ENCODE measurements around the gene CES2.
A peak's percentile ranks its signal among the peaks of the same experiment; 100 is the strongest.

CES2 gene

DNA sequence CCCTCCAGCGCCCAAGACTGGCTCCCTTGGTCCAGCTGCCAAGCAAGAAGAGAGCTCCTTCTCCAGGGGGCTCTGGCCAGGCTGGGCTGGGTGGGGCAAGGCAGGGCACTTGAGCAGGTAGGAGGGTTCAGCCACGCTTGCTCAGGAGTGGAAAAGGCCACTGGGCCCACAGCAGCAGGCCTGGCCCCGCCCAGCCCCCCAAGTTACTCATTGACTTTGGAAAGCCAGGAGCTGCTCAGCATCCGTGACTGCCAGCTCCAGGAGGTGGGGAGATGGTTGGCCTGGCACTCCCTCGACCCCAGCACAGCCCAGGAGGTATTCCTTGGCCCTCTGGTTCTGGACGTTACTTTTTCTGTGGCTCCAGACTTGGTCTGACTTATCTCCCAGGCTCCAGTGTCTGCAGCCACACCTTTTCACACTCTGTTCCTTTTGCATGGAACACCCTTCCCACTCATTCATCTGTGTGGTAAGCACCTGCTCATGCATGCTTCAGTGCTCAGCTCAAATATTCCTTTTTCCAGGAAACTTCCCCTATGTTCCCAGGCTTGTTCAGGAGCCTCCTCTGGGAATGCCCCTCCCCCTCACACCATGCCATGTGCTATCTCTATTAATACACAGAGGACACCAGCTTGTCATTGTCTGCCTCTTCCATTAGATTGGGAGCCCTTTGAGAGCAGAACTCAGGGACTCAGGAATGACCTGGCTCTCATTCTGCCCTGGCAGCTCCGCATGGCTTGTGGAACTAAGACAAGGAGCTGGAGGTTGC lies 16.3 kb upstream of the CES2 start, which contains the start of gene CDH16:
CDH16 (minus strand) TSS at position 83 of the 766 bp plus-strand sequence. CDS start 820 bp downstream, outside the sequence.
- DNase-seq (ENCODE audit: low read depth in 2 of 3, low spot score in 2 of 3): no peak

DNA sequence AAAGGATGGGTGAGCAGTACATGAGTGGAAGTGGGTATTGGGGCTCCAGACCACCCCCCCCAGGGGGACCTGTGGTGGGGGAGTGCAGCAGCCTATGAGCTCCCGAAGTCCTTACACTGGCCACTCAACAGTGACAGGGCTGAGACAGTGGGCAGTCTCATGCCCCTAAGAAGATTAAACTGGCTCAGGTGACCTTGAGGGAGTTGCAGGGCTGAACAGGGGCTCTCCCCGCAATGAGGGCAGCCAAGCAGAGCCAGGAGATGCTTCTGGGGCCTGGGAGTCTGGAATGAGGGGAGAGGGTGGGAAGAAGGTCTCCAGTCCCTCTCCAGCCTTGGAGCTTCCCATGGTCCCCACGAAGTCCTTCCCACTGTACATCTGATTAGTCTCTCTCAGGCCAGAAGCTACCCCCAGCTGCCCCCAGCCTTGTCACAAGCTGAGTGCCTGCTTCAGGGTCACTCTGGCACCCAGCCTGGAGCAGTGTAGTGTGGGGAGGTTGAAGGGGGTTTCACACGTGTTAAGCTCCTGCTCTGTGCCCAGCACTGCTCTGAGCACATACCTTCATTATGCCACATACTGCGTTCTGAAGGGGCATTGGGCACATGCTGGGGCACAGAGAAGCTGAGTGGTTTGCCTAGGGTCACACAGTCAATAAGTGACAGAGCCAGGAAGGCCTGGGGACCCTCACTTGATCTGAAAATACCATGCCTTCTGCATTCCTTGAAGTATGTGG lies 15.6 kb upstream of the CES2 start:
- no peak for DNase-seq (ENCODE audit: low read depth in 2 of 3, low spot score in 2 of 3)

DNA sequence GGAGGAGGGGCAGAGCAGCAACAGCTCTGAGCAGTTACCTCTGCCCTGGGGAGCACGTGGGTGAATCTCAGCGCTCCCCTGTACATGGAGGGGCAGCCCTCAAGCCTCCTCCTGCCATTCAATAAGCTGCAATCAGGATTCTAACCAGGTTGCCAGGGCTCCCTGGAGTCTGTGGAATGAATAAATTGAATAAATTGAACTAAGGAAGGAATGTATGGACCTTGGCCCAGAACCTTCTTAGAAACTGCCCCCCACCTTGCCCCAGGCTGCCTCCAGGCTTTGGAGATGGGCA lies 15.1 kb upstream of the CES2 start:
- DNase-seq (ENCODE audit: low read depth in 2 of 3, low spot score in 2 of 3): no peak

DNA sequence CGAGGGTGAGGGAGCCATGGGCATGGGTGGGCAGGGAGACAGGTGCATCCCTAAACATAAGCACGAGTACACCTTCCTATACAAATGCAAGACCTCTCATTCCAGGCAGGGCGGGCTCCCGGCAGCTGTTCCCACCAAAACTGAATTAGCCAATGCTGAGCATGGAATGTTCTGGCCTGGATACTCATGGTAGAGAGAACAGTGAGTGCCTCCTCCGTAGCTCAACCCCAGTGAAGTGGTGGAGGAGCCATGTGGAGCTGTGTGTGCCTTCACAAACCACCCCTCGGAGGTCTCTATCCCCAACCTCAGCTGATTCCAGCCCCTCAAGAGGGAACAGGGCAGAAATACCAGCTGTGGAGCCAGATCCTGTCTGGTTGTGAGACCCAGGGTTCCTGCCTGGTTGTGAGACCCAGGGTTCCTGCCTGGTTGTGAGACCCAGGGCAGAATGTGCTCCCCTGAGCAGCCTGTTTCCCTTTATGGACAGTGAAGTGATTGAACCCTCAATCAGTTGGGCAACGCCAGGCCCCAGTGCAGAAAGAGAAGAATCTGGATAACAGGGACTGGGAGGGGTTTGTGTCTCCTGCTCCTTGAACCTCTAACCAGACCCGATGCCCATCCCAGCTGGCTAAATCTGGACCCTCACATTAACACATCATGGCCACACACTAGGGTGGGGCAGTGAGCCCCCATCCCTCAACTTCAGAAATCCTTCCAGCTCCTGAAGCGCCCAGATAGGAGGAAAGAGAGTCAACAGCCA lies 14.2 kb upstream of the CES2 start:
- DNase-seq (ENCODE audit: low read depth in 2 of 3, low spot score in 2 of 3): no peak

DNA sequence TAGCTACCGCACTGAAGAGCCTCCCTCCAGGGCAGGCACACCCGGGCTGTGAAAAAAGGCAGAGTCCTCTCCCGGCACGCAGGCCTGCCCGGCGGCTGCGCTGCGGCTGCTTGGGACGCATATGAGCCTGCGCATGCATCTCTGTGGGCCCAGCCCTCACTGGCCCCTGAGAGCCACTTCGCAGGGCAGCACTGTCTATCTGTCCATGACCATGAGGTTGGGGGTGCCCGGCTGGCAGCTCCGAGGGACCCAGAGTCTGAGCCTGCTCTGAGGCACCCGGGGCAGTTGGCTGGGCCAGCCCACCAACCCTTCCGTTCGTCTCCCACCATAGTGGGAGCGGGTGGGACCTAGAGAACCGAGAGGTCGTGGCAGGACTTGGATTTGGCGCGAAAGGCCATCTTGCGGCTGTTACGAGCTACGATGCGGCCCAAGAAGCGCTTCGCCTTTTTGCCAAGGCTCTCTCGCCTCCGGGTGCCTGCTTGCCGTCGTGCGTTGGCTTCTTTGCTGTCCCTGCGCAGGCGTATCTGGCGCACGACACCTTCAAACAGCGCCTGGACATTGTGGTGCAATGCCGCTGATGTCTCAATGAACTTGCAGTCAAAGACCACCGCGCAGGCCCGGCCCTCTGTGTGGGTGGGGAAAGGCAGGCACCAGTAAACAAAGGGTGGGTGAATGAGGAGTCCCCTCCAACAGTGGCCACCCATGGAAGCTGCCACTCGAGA lies 13.4 kb upstream of the CES2 start:
- DNase-seq (ENCODE audit: low read depth in 2 of 3, low spot score in 2 of 3): no peak

DNA sequence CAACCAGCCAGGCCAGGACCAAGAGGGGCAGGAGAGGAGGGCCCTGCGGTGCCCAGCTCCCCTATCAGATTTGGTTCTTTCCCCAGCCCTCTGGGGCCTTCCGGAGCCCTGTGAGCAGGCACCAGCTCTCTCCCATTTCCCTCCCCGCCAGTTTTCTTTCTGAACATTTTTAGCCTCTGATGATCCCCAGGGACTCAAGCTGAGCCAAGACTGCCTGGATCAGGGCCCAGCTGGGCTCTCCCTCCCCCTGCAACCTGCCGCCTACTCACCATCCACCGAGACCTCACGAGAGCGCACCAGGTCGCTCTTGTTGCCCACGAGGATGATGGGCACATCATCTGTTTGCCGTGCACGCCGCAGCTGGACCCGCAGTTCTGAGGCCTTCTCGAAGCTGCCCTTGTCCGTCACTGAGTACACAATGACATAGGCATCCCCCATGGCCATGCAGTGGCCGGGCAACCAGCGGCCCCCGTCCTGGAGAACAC lies 12.0 kb upstream of the CES2 start:
- no peak for DNase-seq (ENCODE audit: low read depth in 2 of 3, low spot score in 2 of 3)

DNA sequence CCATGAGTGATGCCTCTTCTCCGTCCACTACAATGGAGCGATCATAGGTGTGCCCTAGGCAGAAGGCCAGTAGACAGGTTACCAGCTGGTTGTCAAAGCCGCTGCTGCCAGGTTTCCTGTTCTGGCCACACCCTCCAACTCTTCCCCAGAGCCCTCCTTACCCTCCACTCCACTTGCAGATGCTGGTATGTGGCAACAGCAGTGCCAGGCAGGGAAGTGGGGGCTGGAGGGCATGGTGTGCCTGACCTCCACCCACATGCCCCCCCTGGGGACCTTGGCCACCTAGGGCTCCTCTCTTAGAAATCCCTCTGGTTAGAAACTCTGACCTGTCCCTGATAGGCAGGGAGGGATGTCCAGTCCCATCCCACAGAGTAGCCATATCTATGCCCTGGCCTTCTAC lies 11.4 kb upstream of the CES2 start:
- DNase-seq (ENCODE audit: low read depth in 2 of 3, low spot score in 2 of 3): no peak

DNA sequence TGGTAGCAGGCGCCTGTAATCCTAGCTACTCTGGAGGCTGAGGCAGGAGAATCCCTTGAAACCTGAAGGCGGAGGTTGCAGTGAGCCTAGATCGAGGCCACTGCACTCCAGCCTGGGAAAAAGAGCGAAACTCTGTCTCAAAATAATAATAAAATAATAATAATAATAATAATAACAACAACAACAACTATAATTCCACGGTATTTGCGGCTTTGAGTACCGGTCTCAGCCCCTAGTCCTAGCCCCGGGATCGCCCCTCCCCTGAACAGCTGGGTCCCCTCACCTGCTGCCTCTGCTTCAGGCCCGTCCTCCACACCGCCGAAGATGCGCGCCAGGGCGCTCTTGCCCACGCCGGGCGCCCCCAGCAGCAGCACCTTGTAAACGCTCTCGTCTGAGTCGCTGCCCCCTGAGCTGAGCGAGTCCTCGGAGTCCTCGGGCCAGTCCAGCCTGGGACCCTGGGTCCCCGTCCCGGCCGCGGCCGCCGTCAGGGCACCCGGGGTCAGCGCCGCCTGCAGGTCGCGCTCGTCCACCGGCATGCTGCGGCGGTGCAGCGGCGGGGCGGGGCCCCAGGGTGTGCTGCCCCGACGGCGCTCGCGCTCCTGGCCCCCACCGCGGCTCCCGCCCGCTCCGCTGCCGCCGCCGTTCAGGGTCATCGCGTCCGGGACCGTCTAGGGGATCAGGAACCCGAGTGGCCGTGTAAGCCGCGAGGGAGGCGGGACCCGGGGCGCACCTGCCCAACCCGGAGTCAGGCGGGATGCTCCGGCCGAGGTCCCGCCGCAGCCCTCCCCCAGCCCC lies 10.6 kb upstream of the CES2 start:
- no peak for DNase-seq (ENCODE audit: low read depth in 2 of 3, low spot score in 2 of 3)

DNA sequence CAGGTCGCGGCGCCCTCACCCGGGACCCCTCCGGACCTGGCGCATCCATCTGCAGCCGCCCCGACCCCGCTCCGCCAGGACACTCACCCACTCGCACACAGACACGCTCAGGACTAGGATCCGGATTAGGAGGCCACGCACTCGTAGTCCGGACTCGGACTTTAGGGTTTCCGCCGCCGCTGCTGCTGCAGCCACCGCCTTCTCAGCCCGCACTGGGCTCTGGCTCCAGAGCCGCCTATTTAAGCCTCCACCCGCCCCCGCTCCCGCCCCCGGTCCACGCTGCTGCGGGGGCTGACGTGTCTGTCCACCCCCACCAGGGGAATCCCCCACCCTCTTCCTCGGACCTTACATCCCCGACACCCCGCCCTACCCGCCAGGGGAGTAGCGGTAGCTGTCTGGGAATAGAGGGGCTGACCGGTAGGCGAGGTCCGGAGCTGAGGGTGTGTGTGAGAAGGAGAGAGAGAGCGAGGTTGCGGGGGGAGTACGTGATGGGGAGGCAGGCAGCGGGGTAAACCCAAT lies 9.9 kb upstream of the CES2 start, which contains the start of gene RRAD:
RRAD (minus strand) TSS at position 214 of the 519 bp plus-strand sequence. CDS start 356 bp downstream, outside the sequence.
- no peak for DNase-seq (ENCODE audit: low read depth in 2 of 3, low spot score in 2 of 3)

DNA sequence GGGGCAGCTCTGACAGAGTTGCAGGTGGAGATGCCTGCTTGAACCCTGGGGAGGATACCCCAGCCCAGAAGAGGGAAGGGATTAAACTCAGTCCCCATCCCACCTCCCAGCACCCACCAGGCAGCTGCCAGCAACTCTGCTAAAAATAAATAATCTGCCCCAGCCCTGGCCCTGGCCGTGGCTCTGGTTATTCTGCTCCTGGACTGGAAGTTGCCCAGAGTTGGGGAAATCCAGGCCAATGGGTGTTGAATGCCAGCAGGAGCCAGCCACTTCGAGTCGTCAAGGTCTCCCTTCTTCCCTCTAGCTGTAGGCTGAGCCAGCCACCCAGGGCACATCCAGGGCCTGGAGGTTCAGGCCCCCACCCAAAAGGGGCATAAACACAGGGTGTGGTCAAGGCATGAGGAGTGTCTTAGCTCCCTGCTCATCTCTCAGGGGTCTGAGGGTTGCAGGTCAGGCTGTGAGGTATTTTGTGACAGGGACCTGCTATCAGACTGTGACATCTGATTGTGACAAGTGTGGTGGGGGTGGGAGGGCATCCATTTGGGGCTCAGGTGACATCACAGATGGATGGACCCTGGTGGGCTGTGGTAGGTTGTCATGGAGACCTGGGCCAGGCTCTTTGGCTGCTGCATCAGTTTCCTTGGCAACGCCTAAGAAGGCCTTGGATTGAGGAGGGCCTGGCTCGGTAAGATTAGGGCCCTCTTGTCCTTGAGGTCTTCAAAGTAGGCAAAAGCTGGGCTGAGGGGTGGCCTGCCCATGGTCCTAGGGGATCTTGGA lies 9.0 kb upstream of the CES2 start:
- DNase-seq (ENCODE audit: low read depth in 2 of 3, low spot score in 2 of 3): no peak

DNA sequence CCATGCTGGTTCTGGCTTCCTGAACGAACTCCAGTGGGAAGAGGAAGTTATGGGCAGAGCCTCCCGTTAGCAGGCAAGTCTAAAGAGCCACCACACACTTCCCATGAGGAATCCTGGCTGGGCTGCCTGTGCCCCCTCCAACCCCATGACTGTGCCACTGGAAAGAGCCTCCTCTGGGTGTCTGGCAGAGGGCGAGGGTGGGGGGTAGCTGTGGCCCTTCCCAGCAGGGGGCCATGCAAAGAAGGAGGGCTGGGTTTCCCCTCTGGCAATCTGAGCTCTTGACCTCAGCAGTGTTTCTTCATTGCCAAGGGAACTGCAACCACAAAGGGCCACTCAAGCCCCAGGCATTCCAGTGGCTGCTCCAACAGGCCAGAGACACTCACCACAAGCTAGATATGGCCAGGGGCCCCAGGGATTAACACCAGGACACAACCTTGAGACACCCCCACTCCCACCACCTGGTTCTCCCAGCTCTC lies 8.3 kb upstream of the CES2 start:
- no peak for DNase-seq (ENCODE audit: low read depth in 2 of 3, low spot score in 2 of 3)

DNA sequence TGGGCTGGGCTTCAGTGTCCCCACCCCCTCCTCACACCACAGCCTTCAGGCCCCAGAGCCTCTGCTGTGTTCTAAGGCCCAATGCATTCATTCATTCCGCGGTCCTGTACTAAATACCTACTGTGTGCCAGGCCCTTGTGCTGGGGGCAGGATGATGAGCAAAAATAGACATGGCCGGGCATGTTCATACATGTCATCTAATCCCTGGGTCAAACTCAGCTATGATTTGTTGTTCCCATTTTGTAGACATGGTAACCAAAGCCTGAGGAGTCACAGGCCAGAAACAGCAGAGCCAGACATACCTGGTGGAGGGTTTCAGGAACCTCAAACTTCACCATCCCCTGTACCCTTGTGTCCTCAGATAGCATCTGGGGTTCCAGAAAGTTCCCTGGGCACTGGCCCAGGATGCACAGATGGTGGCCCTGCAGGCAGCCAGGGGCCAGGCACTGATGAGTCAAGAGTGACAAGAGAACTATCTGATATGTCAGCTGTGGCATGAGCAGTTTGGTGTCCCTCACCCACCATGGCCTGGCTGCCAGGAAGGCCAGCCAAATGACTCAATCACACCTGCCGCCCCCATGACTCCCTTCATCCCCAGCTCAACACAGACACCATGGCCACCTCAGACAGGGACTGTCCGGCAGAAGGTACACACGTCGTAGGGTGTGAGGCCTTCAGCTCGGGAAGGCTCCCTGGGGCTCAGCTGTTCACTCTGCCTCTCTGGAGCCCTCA lies 7.2 kb upstream of the CES2 start:
- no peak for DNase-seq (ENCODE audit: low read depth in 2 of 3, low spot score in 2 of 3)

DNA sequence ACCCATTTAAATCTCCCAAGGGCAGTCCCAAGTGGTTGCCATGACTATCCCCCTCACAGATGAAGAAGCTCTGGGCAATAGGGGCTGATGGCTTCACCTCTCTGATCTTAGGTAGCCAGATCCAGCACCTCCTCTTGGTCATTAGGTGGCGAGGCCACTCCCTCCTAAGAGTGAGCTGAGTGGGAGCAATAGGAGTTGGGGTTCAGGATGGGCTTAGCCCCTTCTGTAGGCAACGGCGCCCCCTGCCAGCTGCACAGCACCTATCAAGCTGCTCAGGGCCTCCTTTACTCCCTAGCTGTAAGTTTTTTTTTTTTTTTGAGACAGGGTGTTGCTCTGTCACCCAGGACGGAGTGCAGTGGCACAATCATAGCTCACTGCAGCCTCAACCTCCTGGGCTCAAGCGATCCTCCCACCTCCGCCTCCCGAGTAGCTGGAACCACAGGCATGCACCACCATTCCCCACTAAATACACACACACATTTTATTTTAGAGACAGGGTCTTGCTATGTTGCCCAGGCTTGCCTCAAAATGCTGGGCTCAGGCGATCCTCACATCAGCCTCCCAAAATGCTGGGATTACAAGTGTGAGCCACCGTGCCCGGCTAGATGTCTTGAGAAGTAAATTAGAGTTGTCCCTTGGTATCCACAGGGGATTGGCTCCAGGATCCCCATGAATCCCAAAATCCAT lies 6.5 kb upstream of the CES2 start:
- DNase-seq (ENCODE audit: low read depth in 2 of 3, low spot score in 2 of 3): no peak

DNA sequence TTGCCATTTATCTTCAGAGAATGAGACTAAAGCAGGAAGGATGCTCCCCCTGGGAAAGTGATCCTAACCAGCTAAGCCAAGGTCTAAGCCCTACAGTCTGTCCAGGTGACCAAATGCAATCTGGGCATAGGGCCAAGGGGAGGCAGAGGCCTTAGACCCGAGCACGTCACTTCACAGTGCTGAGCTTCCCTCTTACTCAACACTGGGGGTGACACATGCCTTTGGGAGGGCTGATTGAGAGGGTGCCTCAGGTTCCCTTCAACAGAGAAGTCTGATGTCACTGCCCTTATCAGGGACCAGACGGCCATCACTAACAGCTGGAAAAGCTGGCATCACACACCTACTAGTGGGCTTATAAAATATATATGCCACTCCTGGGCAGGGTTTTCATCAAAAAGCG lies 5.1 kb upstream of the CES2 start:
- DNase-seq (ENCODE audit: low read depth in 2 of 3, low spot score in 2 of 3): no peak

DNA sequence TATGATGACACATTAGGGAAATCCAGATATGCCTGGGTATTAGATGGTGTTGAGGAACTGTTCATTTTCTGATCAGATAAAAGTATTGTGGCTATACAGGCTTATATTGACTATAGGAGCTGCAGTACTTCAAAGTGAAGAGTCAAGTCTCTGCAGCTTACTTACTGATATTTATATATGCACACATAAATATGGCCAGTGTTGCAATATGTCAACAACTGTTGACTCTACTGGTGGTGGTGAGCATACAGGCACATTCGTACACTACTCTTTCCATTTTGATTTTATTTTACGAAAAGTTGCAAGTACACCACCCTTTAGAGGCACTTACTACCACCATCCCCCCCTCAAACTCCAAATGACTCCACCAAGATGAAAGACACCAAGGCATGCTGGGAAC lies 3.7 kb upstream of the CES2 start:
- no peak for DNase-seq (ENCODE audit: low read depth in 2 of 3, low spot score in 2 of 3)

DNA sequence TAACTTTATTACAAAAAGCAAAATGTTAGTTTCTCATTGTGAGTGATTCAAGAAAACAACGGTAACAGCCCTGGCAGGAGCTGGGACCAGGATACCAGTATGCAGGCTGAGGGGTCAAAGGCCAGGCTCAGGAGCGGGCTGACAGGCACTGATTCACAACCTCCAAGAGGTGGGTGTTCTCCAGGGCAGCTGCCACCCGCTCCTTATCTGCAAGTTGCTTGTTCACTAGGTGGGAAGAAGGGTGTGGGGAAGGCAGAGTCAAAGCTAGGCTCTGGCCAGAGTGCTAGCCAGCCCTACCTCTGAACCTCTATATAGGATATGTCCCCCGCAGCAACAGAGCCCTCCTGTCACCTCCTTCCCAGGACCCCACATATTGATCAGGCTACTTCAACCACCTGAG lies 3.2 kb upstream of the CES2 start:
- DNase-seq (ENCODE audit: low read depth in 2 of 3, low spot score in 2 of 3): no peak

DNA sequence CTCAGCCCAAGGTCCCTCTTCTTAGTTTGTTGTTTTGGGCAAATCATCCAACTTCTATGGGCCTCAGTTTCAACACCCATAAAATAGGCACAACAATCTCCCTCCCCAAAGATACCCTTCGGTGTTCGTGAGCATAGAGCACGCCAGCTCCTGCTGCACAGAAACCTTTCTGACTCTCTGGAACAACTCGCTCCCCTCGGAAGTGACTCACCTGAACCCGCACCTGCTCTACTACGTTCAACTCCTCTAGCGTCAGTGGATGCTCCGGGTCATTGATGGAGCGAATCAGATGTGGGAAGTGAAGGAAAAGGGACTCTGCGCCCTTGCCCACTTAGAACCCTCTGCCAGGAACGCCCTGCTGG lies 1.6 kb upstream of the CES2 start:
- peak in 1 of 3 experiments; percentile 41 for DNase-seq (ENCODE audit: low read depth in 2 of 3, low spot score in 2 of 3)

All from activated CD8-positive, alpha-beta memory T cell treated with anti-CD3 and anti-CD28 coated beads for 48 hours (primary cell).